Nephron (organoid): Measurements from ENCODE around the gene RAB43.

ENCODE experiments used
- H3K27ac Mint-ChIP-seq, 3 experiments: 2 replicates each; pipeline ENCODE4 v1.8.0; 2020; ENCODE audit warnings: mixed read lengths in 3 of 3, mild to moderate bottlenecking in 2 of 3, moderate library complexity in 1 of 3
- H3K27me3 Mint-ChIP-seq: 2 replicates; pipeline ENCODE4 v1.8.0; 2021; ENCODE audit warnings: low read depth, mild to moderate bottlenecking, moderate library complexity, mixed read lengths
- H3K36me3 Mint-ChIP-seq: 2 replicates; pipeline ENCODE4 v1.8.0; 2020; ENCODE audit warnings: low read depth, mixed read lengths
- H3K4me1 Mint-ChIP-seq: 2 replicates; pipeline ENCODE4 v1.8.0; 2020; ENCODE audit warnings: mixed read lengths
- H3K4me3 Mint-ChIP-seq, 3 experiments: 2 replicates each; pipeline ENCODE4 v1.8.0; 2020; ENCODE audit warnings: mild to moderate bottlenecking in 3 of 3, mixed read lengths in 3 of 3, moderate library complexity in 2 of 3
- H3K9me3 Mint-ChIP-seq: 2 replicates; pipeline ENCODE4 v1.8.0; 2020; ENCODE audit warnings: mixed read lengths
- CTCF ChIP-seq, 3 experiments: fragments of 200-600 bp; sonication (generic); IDR thresholded peaks; one replicate each; pipeline ENCODE4 v1.5.0; 2021; ENCODE audit warnings: antibody characterized with exemption in 3 of 3; ENCODE audit not compliant: unreplicated experiment in 3 of 3

RAB43 gene

GRCh38 chr3:129106866-129107565 is 14.6 kb downstream of the RAB43 start:
- H3K27me3 Mint-ChIP-seq, result no peaks in the 10 kb centered on the region
- no peak for TF ChIP-seq CTCF (IDR thresholded peaks at IDR 0.05; ENCODE audit: unreplicated experiment in 3 of 3)
- H3K36me3 Mint-ChIP-seq, result peaks cover 19% of the 10 kb centered on the region
- no peaks in the 10 kb centered on the region for H3K9me3 Mint-ChIP-seq
- no peak overlapping the region for H3K27ac Mint-ChIP-seq
- no peaks in the 10 kb centered on the region for H3K4me1 Mint-ChIP-seq
- H3K4me3 Mint-ChIP-seq, result no peak overlapping the region

DNA sequence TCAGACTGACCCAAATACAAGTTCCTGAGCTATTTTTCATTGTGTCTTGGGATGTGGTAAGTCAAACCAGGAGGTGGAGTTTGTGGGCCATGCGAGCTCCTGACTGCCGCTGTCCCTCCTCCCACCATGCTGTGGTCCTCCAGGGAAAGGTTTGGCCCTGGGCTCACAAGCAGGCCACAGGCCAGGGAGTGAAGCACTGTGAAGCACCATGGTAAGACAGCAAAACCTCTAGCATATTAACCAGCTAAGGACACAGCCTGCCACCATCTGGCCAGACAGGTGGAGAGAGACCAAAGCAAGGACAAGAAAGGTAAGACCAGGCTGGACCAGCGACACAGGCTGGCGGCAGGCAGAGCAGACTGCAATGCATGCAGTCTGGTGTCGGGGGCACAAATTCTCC is 15.3 kb downstream of the RAB43 start:
- Mint-ChIP-seq H3K36me3 (peaks cover 16% of the 10 kb centered on the region), H3K4me3 (no peak overlapping the region), H3K9me3 (no peaks in the 10 kb centered on the region), H3K4me1 (no peaks in the 10 kb centered on the region), H3K27me3 (no peaks in the 10 kb centered on the region), H3K27ac (no peak overlapping the region)
- TF ChIP-seq CTCF (IDR thresholded peaks at IDR 0.05; ENCODE audit: unreplicated experiment in 3 of 3), result no peak

- H3K9me3 Mint-ChIP-seq, result no peaks in the 10 kb centered on the region
- H3K27ac Mint-ChIP-seq, result no peak overlapping the region
- no peak overlapping the region for H3K4me3 Mint-ChIP-seq
- no peaks in the 10 kb centered on the region for H3K4me1 Mint-ChIP-seq
- no peak for TF ChIP-seq CTCF (IDR thresholded peaks at IDR 0.05; ENCODE audit: unreplicated experiment in 3 of 3)
- H3K36me3 Mint-ChIP-seq, result peaks cover 14% of the 10 kb centered on the region
- H3K27me3 Mint-ChIP-seq, result no peaks in the 10 kb centered on the region
Measured at GRCh38 chr3:129105862-129106261, 15.7 kb downstream of the RAB43 start.

DNA sequence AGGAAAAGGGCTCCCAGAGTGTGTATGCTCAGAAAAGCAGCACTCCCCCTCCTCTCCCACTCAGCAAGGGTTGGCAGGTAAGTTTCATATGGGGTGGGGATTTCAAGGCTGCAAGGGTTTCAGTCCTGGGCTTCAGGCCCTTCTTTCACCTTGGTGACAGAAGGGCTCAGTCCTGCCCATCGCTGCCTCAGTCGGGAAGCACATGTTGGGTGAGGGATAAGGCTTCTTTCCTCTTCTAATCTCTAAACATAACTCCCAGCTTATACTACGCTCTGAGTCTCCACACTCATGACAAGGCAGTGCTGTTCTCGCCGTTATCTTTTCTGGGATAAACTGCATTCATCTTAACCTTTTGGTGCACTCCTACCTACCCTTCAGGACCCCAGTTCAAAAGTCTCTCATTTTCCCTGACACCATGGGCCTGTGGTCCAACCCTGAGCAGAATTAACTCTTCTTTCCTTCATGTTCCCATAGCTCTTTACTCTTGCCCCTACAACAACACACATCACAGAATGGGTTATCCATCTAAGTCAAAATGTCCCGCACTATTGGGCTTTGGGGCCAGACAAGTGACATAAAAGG is 17.0 kb downstream of the RAB43 start:
- H3K36me3 Mint-ChIP-seq, result peaks cover 16% of the 10 kb centered on the region
- H3K9me3 Mint-ChIP-seq, result peaks cover 5% of the 10 kb centered on the region
- H3K27me3 Mint-ChIP-seq, result no peaks in the 10 kb centered on the region
- no peaks in the 10 kb centered on the region for H3K4me1 Mint-ChIP-seq
- H3K4me3 Mint-ChIP-seq, result no peak overlapping the region
- no peak for TF ChIP-seq CTCF (IDR thresholded peaks at IDR 0.05; ENCODE audit: unreplicated experiment in 3 of 3)
- no peak overlapping the region for H3K27ac Mint-ChIP-seq

DNA sequence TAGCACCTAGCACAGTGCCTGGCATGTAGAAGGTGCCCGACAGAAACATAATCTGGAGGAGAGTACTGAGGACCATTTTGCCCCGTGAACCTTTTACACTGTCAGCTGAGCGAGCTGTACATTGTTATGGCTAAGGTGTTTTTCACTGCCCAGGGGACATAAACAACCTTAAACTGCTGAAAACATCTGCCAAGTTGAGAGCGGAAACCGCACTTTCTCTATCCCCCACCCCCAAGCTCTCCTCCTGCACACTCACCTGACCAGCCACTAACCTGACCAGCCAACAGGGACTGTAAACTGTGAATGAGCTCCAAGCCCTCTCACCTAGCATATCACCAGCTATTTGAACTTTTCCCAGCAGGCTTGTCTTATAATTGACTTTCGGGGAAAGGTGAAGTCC is 17.6 kb downstream of the RAB43 start:
- H3K4me3 Mint-ChIP-seq, result no peak overlapping the region
- no peaks in the 10 kb centered on the region for H3K27me3 Mint-ChIP-seq
- TF ChIP-seq CTCF (IDR thresholded peaks at IDR 0.05; ENCODE audit: unreplicated experiment in 3 of 3), result no peak
- H3K36me3 Mint-ChIP-seq, result peaks cover 19% of the 10 kb centered on the region
- H3K27ac Mint-ChIP-seq, result no peak overlapping the region
- H3K9me3 Mint-ChIP-seq, result peaks cover 5% of the 10 kb centered on the region
- H3K4me1 Mint-ChIP-seq, result no peaks in the 10 kb centered on the region

DNA sequence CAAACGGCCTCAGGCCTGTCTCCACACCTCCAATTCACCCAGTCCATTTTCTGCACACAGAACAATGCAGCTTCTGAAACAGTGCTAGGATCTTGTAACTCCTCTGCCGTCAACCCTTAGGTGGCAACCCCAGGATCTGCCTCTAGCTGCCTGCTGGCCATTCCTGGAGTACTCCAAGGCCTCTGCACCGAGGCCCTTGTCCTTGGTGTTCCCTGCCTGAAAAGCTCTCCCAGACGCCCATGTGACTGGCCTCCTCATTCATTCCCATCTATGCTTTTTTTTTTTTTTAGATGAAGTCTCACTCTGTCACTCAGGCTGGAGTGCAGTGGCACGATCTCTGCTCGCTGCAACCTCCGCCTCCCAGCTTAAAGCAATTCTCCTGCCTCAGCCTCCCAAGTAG is 18.3 kb downstream of the RAB43 start:
- H3K27me3 Mint-ChIP-seq, result no peaks in the 10 kb centered on the region
- H3K9me3 Mint-ChIP-seq, result peaks cover 7% of the 10 kb centered on the region
- no peak overlapping the region for H3K27ac Mint-ChIP-seq
- H3K36me3 Mint-ChIP-seq, result peaks cover 16% of the 10 kb centered on the region
- no peak for TF ChIP-seq CTCF (IDR thresholded peaks at IDR 0.05; ENCODE audit: unreplicated experiment in 3 of 3)
- H3K4me1 Mint-ChIP-seq, result no peaks in the 10 kb centered on the region
- H3K4me3 Mint-ChIP-seq, result no peak overlapping the region
